A549 (cell line): ENCODE measurements around the gene KIF1A. TPM values are rescaled to one million over a fixed set of nuclear protein-coding genes. Genes with fewer than 3 reads are reported as not detected.

Source experiments
- ATAC-seq, 2 experiments: fragments of 200-7000 bp in 1 of 2; fragments of >200 bp in 1 of 2; cut with Nextera tagmentation in 1 of 2; cut with Tn5 transposase in 1 of 2; 3 replicates each; pipeline versions ENCODE4 v1.8.0 to v1.9.1; 2018 to 2020; ENCODE audit warnings: mild to moderate bottlenecking in 1 of 2, moderate library complexity in 1 of 2
- CTCF ChIA-PET: fragments of 300-600 bp; sonication (Branson Sonifier 250); formaldehyde crosslinking; extraction: SDS; loops from one replicate; lab custom pipeline; 2021; ENCODE audit warnings: antibody characterized with exemption, inconsistent platforms; lab: Yijun Ruan, JAX
- POLR2A ChIA-PET: fragments of 350-600 bp; formaldehyde crosslinking; extraction: SDS; loops from one replicate; lab custom pipeline; 2021; ENCODE audit warnings: antibody characterized with exemption, inconsistent platforms; lab: Yijun Ruan, JAX
- DNase-seq, 2 experiments: peaks; one replicate each; pipeline versions ENCODE4 v3.0.0 to v3.0.0-alpha.2; 2011 to 2016; ENCODE audit warnings: low read depth in 1 of 2, low spot score in 1 of 2
- FAIRE-seq: peaks from 2 replicates; lab custom pipeline; 2011; peaks lifted over from hg19 to GRCh38; lab: Jason Lieb, UNC
- H3K27ac ChIP-seq, 2 experiments: fragments of >200 bp; sonication (Bioruptor Twin); formaldehyde crosslinking; 3 replicates each; pipeline ENCODE4 v1.5.1; 2016 to 2017
- H3K4me1 ChIP-seq: fragments of >200 bp; sonication (Bioruptor Twin); formaldehyde crosslinking; 3 replicates; pipeline ENCODE4 v1.6.1; 2016
- H3K4me2 ChIP-seq: fragments of >200 bp; sonication (Bioruptor Twin); formaldehyde crosslinking; 3 replicates; pipeline ENCODE4 v1.6.1; 2016
- H3K4me3 ChIP-seq: fragments of >200 bp; sonication (Bioruptor Twin); formaldehyde crosslinking; 3 replicates; pipeline ENCODE4 v1.5.1; 2016
- H3K9me3 ChIP-seq: fragments of >200 bp; sonication (Bioruptor Twin); formaldehyde crosslinking; 3 replicates; pipeline ENCODE4 v1.6.1; 2016
- ATOH8 ChIP-seq: fragments of 250-450 bp; sonication (Bioruptor Pico); IDR thresholded peaks from 2 replicates; pipeline ENCODE4 v1.5.0; 2020; ENCODE audit warnings: low read depth, mild to moderate bottlenecking, moderate library complexity
- CBX2 ChIP-seq: fragments of 200-600 bp; sonication (generic); IDR thresholded peaks from 2 replicates; pipeline ENCODE4 v1.6.1; 2016; ENCODE audit warnings: low read depth, mild to moderate bottlenecking, borderline replicate concordance
- CBX8 ChIP-seq: fragments of 200-600 bp; sonication (generic); IDR thresholded peaks from 2 replicates; pipeline ENCODE4 v1.6.1; 2016
- CEBPB ChIP-seq, 2 experiments: fragments of >200 bp in 1 of 2; sonication (Bioruptor Twin) in 1 of 2; formaldehyde crosslinking in 1 of 2; IDR thresholded peaks; 2 replicates each; pipeline ENCODE4 v1.6.1; 2012 to 2016
- CHD2 ChIP-seq: fragments of 150-350 bp; IDR thresholded peaks from 2 replicates; pipeline ENCODE4 v1.6.1; 2014; ENCODE audit warnings: low read length; ENCODE audit not compliant: partially characterized antibody
- CHD4 ChIP-seq: fragments of 200-600 bp; sonication (generic); IDR thresholded peaks from 2 replicates; pipeline ENCODE4 v1.6.1; 2016; ENCODE audit warnings: antibody characterized with exemption, mild to moderate bottlenecking, borderline replicate concordance
- EHMT2 ChIP-seq: fragments of 200-600 bp; sonication (generic); IDR thresholded peaks from 2 replicates; pipeline ENCODE4 v1.6.1; 2016; ENCODE audit warnings: antibody characterized with exemption, low read depth, mild to moderate bottlenecking, moderate library complexity
- FOXS1 ChIP-seq: fragments of 250-450 bp; sonication (Bioruptor Pico); IDR thresholded peaks from 2 replicates; pipeline ENCODE4 v1.5.0; 2020; ENCODE audit warnings: mild to moderate bottlenecking, moderate library complexity
- HDAC2 ChIP-seq: fragments of 200-600 bp; sonication (generic); IDR thresholded peaks from 2 replicates; pipeline ENCODE4 v1.6.1; 2016
- JUN ChIP-seq, 2 experiments: fragments of >200 bp; sonication (Bioruptor Twin); formaldehyde crosslinking; IDR thresholded peaks; 2 replicates in 1 of 2; 3 replicates in 1 of 2; pipeline ENCODE4 v1.6.1; 2016 to 2017
- MAZ ChIP-seq: fragments of 150-350 bp; IDR thresholded peaks from 2 replicates; pipeline ENCODE4 v1.6.1; 2014; ENCODE audit warnings: antibody characterized with exemption, low read depth, low read length, borderline replicate concordance
- MYC ChIP-seq: IDR thresholded peaks from 2 replicates; pipeline ENCODE4 v1.6.1; 2012; ENCODE audit warnings: mild to moderate bottlenecking, inconsistent platforms, low read length, improper control_type of control experiment, borderline replicate concordance
- NFE2L2 ChIP-seq: fragments of 150-350 bp; conservative IDR thresholded peaks from 2 replicates; pipeline ENCODE4 v1.6.1; 2014; ENCODE audit warnings: low read length
- PBX3 ChIP-seq: IDR thresholded peaks from 2 replicates; pipeline ENCODE4 v1.6.1; 2012
- PHF8 ChIP-seq: fragments of 200-600 bp; sonication (generic); IDR thresholded peaks from 2 replicates; pipeline ENCODE4 v1.6.1; 2016; ENCODE audit warnings: low read depth, mild to moderate bottlenecking, antibody characterized with exemption, moderate library complexity, borderline replicate concordance
- POLR2A ChIP-seq: IDR thresholded peaks from 2 replicates; pipeline ENCODE4 v1.6.1; 2012; ENCODE audit warnings: mild to moderate bottlenecking, low read length
- POLR2AphosphoS2 ChIP-seq: conservative IDR thresholded peaks from 2 replicates; pipeline ENCODE4 v1.6.1; 2012; ENCODE audit warnings: low read length, improper control_type of control experiment, inconsistent platforms
- RARB ChIP-seq: fragments of 250-450 bp; sonication (Bioruptor Pico); IDR thresholded peaks from 2 replicates; pipeline ENCODE4 v1.8.0; 2021; ENCODE audit warnings: mild to moderate bottlenecking, moderate library complexity
- RCOR1 ChIP-seq: fragments of 150-350 bp; IDR thresholded peaks from 2 replicates; pipeline ENCODE4 v1.6.1; 2014; ENCODE audit warnings: antibody characterized with exemption, low read length, low read depth
- RNF2 ChIP-seq: fragments of 200-600 bp; sonication (generic); IDR thresholded peaks from 2 replicates; pipeline ENCODE4 v1.6.1; 2016; ENCODE audit warnings: low read depth, mild to moderate bottlenecking, antibody characterized with exemption, moderate library complexity, borderline replicate concordance
- SMC3 ChIP-seq: fragments of >200 bp; sonication (Bioruptor Twin); formaldehyde crosslinking; IDR thresholded peaks from 3 replicates; pipeline ENCODE4 v1.6.1; 2018; ENCODE audit warnings: inconsistent platforms
- TFCP2L1 ChIP-seq: fragments of 250-450 bp; sonication (Bioruptor Pico); IDR thresholded peaks from 2 replicates; pipeline ENCODE4 v1.5.0; 2021; ENCODE audit warnings: mild to moderate bottlenecking
- ZNF302 ChIP-seq: fragments of 250-450 bp; sonication (Bioruptor Pico); IDR thresholded peaks from 2 replicates; pipeline ENCODE4 v1.9.0; 2021; ENCODE audit warnings: inconsistent platforms, mild to moderate bottlenecking, moderate library complexity
- ZSCAN20 ChIP-seq: fragments of 250-450 bp; sonication (Bioruptor Pico); IDR thresholded peaks from 2 replicates; pipeline ENCODE4 v1.8.0; 2022; ENCODE audit warnings: mild to moderate bottlenecking, moderate library complexity
- WGBS: methylation state at CpG from one replicate; pipeline ENCODE4 v1.1.6; 2017; ENCODE audit errors: missing lambda C conversion rate; 5-methylcytosine and 5-hydroxymethylcytosine counted together
- polyA plus RNA-seq, 4 experiments: library from polyadenylated mRNA; depleted of rRNA in 3 of 4; stranded (reverse); fragments of >200 nt; fragmentation: RNase III in 1 of 4; extraction: RNeasy Plus Mini Kit Qiagen cat#74134 plus additional on column Dnase treatment in 1 of 4; gene quantifications; 2 replicates in 3 of 4; 3 replicates in 1 of 4; pipeline ENCODE4 v1.2.3, GENCODE V29; 2011 to 2017
- TF ChIP-seq, protein P1 (sequence below): fragments of >200 bp; sonication (Bioruptor Twin); formaldehyde crosslinking; IDR thresholded peaks from 3 replicates; pipeline ENCODE4 v1.5.1; 2016

Gene KIF1A
- polyA plus RNA-seq, 2 of the 4 experiments (the other 2 are of a cell fraction) = 0.28 to 0.50 TPM

DNA sequence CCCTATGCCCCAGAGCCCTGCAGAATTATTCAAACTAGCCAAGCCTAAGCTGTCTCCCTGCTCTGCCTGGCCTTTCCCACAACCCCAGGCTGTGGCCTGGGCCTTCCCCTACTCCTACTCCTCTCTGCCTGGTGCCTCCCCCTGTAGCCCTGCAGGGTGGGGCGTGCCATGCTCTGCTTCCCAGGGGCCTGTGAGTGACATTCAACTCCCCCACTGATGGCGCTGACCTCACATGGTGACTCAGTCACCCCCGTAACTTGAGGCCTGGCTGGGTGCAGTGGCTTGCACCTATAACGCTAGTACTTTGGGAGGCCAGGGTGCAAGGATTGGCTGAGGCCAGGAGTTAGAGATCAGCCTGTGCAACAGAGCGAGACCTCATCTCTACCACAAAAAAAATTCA lies 60.6 kb downstream of the KIF1A start:
- H3K4me1 ChIP-seq = no peaks in the 10 kb centered on the region
- DNase-seq (no peak), FAIRE-seq (no peak), ATAC-seq (no peak)
- 91% methylated on average over 4 of the region's 5 CpGs for WGBS
- H3K27ac ChIP-seq = no peak overlapping the region
- H3K4me2 ChIP-seq = no peak overlapping the region
- POLR2A ChIA-PET = no interaction called here
- no peak for TF ChIP-seq NFE2L2
- no peak for TF ChIP-seq PHF8
- no peak for TF ChIP-seq EHMT2
- TF ChIP-seq MYC = no peak
- TF ChIP-seq PBX3 = no peak
- TF ChIP-seq POLR2AphosphoS2 = no peak
- no peak for TF ChIP-seq CEBPB (IDR thresholded peaks at IDR 0.05)
- no peak for TF ChIP-seq CHD2
- no peak for TF ChIP-seq CBX2
- no peak for TF ChIP-seq RCOR1
- no peak for TF ChIP-seq POLR2A
- no peak for TF ChIP-seq CBX8
- TF ChIP-seq SMC3 = no peak
- TF ChIP-seq ZSCAN20 = no peak
- TF ChIP-seq HDAC2 = no peak
- TF ChIP-seq ATOH8 = no peak
- TF ChIP-seq TFCP2L1 (CRISPR knock-in tag) = no peak
- H3K9me3 ChIP-seq = no peaks in the 10 kb centered on the region
- CTCF ChIA-PET = interaction anchor here (1.1 kb wide), 1 partner anchor 11 kb away, joined by 3 read pairs; no protein-coding TSS in a partner anchor
- H3K4me3 ChIP-seq = no peak overlapping the region

GRCh38 chr2:240757086-240757614 lies 62.9 kb downstream of the KIF1A start:
- Histone ChIP-seq H3K27ac (no peak overlapping the region), H3K4me2 (no peak overlapping the region), H3K4me3 (no peak overlapping the region), H3K4me1 (no peaks in the 10 kb centered on the region), H3K9me3 (no peaks in the 10 kb centered on the region)
- CTCF ChIA-PET = no interaction called here
- FAIRE-seq (no peak), ATAC-seq (no peak), DNase-seq (no peak)
- POLR2A ChIA-PET = no interaction called here
- no peak for TF ChIP-seq CBX8
- TF ChIP-seq PBX3 = no peak
- no peak for TF ChIP-seq RNF2
- no peak for TF ChIP-seq FOXS1 (CRISPR knock-in tag)
- TF ChIP-seq, protein P1, sequence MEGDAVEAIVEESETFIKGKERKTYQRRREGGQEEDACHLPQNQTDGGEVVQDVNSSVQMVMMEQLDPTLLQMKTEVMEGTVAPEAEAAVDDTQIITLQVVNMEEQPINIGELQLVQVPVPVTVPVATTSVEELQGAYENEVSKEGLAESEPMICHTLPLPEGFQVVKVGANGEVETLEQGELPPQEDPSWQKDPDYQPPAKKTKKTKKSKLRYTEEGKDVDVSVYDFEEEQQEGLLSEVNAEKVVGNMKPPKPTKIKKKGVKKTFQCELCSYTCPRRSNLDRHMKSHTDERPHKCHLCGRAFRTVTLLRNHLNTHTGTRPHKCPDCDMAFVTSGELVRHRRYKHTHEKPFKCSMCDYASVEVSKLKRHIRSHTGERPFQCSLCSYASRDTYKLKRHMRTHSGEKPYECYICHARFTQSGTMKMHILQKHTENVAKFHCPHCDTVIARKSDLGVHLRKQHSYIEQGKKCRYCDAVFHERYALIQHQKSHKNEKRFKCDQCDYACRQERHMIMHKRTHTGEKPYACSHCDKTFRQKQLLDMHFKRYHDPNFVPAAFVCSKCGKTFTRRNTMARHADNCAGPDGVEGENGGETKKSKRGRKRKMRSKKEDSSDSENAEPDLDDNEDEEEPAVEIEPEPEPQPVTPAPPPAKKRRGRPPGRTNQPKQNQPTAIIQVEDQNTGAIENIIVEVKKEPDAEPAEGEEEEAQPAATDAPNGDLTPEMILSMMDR = no peak
- no peak for TF ChIP-seq RARB
- no peak for TF ChIP-seq CHD4
- TF ChIP-seq ZNF302 (CRISPR knock-in tag) = no peak
- TF ChIP-seq NFE2L2 = no peak
- no peak for TF ChIP-seq MAZ
- no peak for TF ChIP-seq PHF8
- no peak for TF ChIP-seq JUN (IDR thresholded peaks at IDR 0.05)
- 80% methylated on average over 31 of the region's 31 CpGs for WGBS
